H9 (cell line): ENCODE results near the gene CFAP77. TPM values are rescaled to one million over a fixed set of nuclear protein-coding genes. Genes with fewer than 3 reads are reported as not detected.

Experiments used
- DNase-seq: peaks from one replicate; pipeline ENCODE4 v3.0.0-alpha.2; 2017
- H2AFZ ChIP-seq: one replicate; pipeline ENCODE4 v1.6.1; 2013; ENCODE audit warnings: mild to moderate bottlenecking, low read length, control low read depth, moderate library complexity
- H2AK5ac ChIP-seq: 2 replicates; pipeline ENCODE4 v1.6.1; 2013; ENCODE audit warnings: low read length, control low read depth, mixed read lengths; ENCODE audit not compliant: insufficient read length
- H2BK120ac ChIP-seq: one replicate; pipeline ENCODE4 v1.6.1; 2013; ENCODE audit warnings: low read depth, mild to moderate bottlenecking, low read length, control low read depth, inconsistent platforms; ENCODE audit not compliant: poor library complexity, severe bottlenecking
- H2BK12ac ChIP-seq: 2 replicates; pipeline ENCODE4 v1.6.1; 2013; ENCODE audit warnings: low read length, control low read depth, mixed read lengths, low read depth; ENCODE audit not compliant: insufficient read length
- H2BK15ac ChIP-seq: 2 replicates; pipeline ENCODE4 v1.6.1; 2013; ENCODE audit warnings: low read depth, low read length, control low read depth
- H2BK20ac ChIP-seq: one replicate; pipeline ENCODE4 v1.6.1; 2013; ENCODE audit warnings: low read depth, mild to moderate bottlenecking, low read length, control low read depth, inconsistent platforms; ENCODE audit not compliant: poor library complexity, severe bottlenecking
- H2BK5ac ChIP-seq: 2 replicates; pipeline ENCODE4 v1.6.1; 2013; ENCODE audit warnings: low read length, control low read depth, mixed read lengths; ENCODE audit not compliant: insufficient read length
- H3K14ac ChIP-seq: 2 replicates; pipeline ENCODE4 v1.6.1; 2013; ENCODE audit warnings: low read length, control low read depth; ENCODE audit not compliant: insufficient read depth
- H3K18ac ChIP-seq: 2 replicates; pipeline ENCODE4 v1.6.1; 2013; ENCODE audit warnings: low read depth, mild to moderate bottlenecking, mixed read lengths, low read length, control low read depth; ENCODE audit not compliant: insufficient read length
- H3K23ac ChIP-seq: 2 replicates; pipeline ENCODE4 v1.6.1; 2013; ENCODE audit warnings: low read length, control low read depth, mixed read lengths, low read depth; ENCODE audit not compliant: insufficient read length
- H3K23me2 ChIP-seq: 2 replicates; pipeline ENCODE4 v1.6.1; 2013; ENCODE audit warnings: low read depth, mild to moderate bottlenecking, mixed read lengths, low read length, control low read depth; ENCODE audit not compliant: insufficient read length, poor library complexity, severe bottlenecking
- H3K27ac ChIP-seq: 2 replicates; pipeline ENCODE4 v1.5.1; 2013; ENCODE audit warnings: low read length, control low read depth, mixed read lengths, low read depth; ENCODE audit not compliant: insufficient read length
- H3K27me3 ChIP-seq: 2 replicates; pipeline ENCODE4 v1.6.1; 2013; ENCODE audit warnings: low read length, control low read depth, inconsistent platforms; ENCODE audit not compliant: insufficient read depth
- H3K4ac ChIP-seq: 2 replicates; pipeline ENCODE4 v1.6.1; 2013; ENCODE audit warnings: low read depth, mild to moderate bottlenecking, control low read depth, inconsistent platforms, low read length, moderate library complexity
- H3K4me1 ChIP-seq: 2 replicates; pipeline ENCODE4 v1.6.1; 2013; ENCODE audit warnings: low read length, control low read depth, inconsistent platforms; ENCODE audit not compliant: insufficient read depth
- H3K4me2 ChIP-seq: 2 replicates; pipeline ENCODE4 v1.6.1; 2013; ENCODE audit warnings: low read length, control low read depth, mixed read lengths; ENCODE audit not compliant: insufficient read length, insufficient read depth
- H3K56ac ChIP-seq: 2 replicates; pipeline ENCODE4 v1.6.1; 2013; ENCODE audit warnings: low read depth, mild to moderate bottlenecking, mixed read lengths, low read length, control low read depth; ENCODE audit not compliant: insufficient read length
- H3K79me1 ChIP-seq: 2 replicates; pipeline ENCODE4 v1.6.1; 2013; ENCODE audit warnings: low read depth, mild to moderate bottlenecking, moderate library complexity, low read length, control low read depth, inconsistent platforms; ENCODE audit not compliant: insufficient read depth, poor library complexity, severe bottlenecking
- H3K79me2 ChIP-seq: 2 replicates; pipeline ENCODE4 v1.6.1; 2013; ENCODE audit warnings: low read length, control low read depth, inconsistent platforms; ENCODE audit not compliant: insufficient read depth
- H3K9ac ChIP-seq: 2 replicates; pipeline ENCODE4 v1.6.1; 2013; ENCODE audit warnings: low read length, control low read depth, mixed read lengths; ENCODE audit not compliant: insufficient read length; ENCODE audit errors: extremely low read depth
- H3K9me3 ChIP-seq: one replicate; pipeline ENCODE4 v1.6.1; 2013; ENCODE audit warnings: low read depth, low read length, inconsistent platforms; ENCODE audit not compliant: control insufficient read depth
- H3T11ph ChIP-seq: one replicate; pipeline ENCODE4 v1.6.1; 2013; ENCODE audit warnings: mild to moderate bottlenecking, low read length, control low read depth, inconsistent platforms
- H4K20me1 ChIP-seq: one replicate; pipeline ENCODE4 v1.6.1; 2013; ENCODE audit not compliant: control insufficient read depth, insufficient read length, insufficient read depth
- H4K5ac ChIP-seq: 2 replicates; pipeline ENCODE4 v1.6.1; 2013; ENCODE audit warnings: low read depth, mild to moderate bottlenecking, mixed read lengths, low read length, control low read depth; ENCODE audit not compliant: insufficient read length
- H4K8ac ChIP-seq: replicated peaks from 2 replicates; pipeline ENCODE4 v1.6.1; 2013; ENCODE audit warnings: low read length, control low read depth, mixed read lengths, low read depth; ENCODE audit not compliant: insufficient read length
- H4K91ac ChIP-seq: 2 replicates; pipeline ENCODE4 v1.6.1; 2013; ENCODE audit warnings: low read depth, mild to moderate bottlenecking, moderate library complexity, mixed read lengths, low read length, control low read depth; ENCODE audit not compliant: insufficient read length
- H3K27ac Mint-ChIP-seq, 3 experiments: 2 replicates in 2 of 3; 3 replicates in 1 of 3; pipeline ENCODE4 v1.8.0; 2020 to 2021; ENCODE audit warnings: mixed read lengths in 3 of 3, mild to moderate bottlenecking in 1 of 3, moderate library complexity in 1 of 3
- H3K27me3 Mint-ChIP-seq: 2 replicates; pipeline ENCODE4 v1.8.0; 2021; ENCODE audit warnings: low read depth, mild to moderate bottlenecking, moderate library complexity, mixed read lengths
- H3K36me3 Mint-ChIP-seq, 3 experiments: 2 replicates in 2 of 3; 3 replicates in 1 of 3; pipeline ENCODE4 v1.8.0; 2020 to 2021; ENCODE audit warnings: low read depth in 3 of 3, mixed read lengths in 3 of 3; ENCODE audit not compliant: insufficient read depth in 1 of 3
- H3K4me1 Mint-ChIP-seq, 2 experiments: 2 replicates each; pipeline ENCODE4 v1.8.0; 2020; ENCODE audit warnings: mixed read lengths in 2 of 2
- H3K4me3 Mint-ChIP-seq, 2 experiments: 2 replicates in 1 of 2; 3 replicates in 1 of 2; pipeline ENCODE4 v1.8.0; 2020 to 2021; ENCODE audit warnings: mild to moderate bottlenecking in 2 of 2, mixed read lengths in 2 of 2, moderate library complexity in 1 of 2
- H3K9me3 Mint-ChIP-seq, 2 experiments: 2 replicates in 1 of 2; 3 replicates in 1 of 2; pipeline ENCODE4 v1.8.0; 2020; ENCODE audit warnings: mild to moderate bottlenecking in 2 of 2, mixed read lengths in 2 of 2, moderate library complexity in 1 of 2
- CTCF ChIP-seq: fragments of 200-600 bp; sonication (generic); conservative IDR thresholded peaks from 3 replicates; pipeline ENCODE4 v1.8.0; 2021; ENCODE audit warnings: antibody characterized with exemption, mild to moderate bottlenecking
- WGBS: extraction: QIAGEN DNeasy Blood & Tissue Kit; methylation state at CpG from one replicate; pipeline ENCODE4 v1.1.7; 2013; ENCODE audit warnings: missing lambda C conversion rate, low lambda C conversion rate, mixed read lengths; ENCODE audit not compliant: insufficient read length; ENCODE audit errors: extremely low coverage; 5-methylcytosine and 5-hydroxymethylcytosine counted together
- total RNA-seq: library from RNA; stranded (reverse); gene quantifications from 2 replicates; pipeline ENCODE4 v1.2.1, GENCODE V29; 2021

CFAP77 gene
- total RNA-seq, 1 experiment from 2014 or later = 0.72 TPM

GRCh38 chr9:132602207-132602606 lies 192.2 kb downstream of the CFAP77 start:
- Histone ChIP-seq H3K23me2 (no peaks in the 10 kb centered on the region), H4K20me1 (no peaks in the 10 kb centered on the region), H3K4me1 (no peaks in the 10 kb centered on the region), H3K18ac (no peak overlapping the region), H3K14ac (no peak overlapping the region), H2BK12ac (no peak overlapping the region), H3K79me1 (no peaks in the 10 kb centered on the region), H3K27me3 (no peaks in the 10 kb centered on the region), H3K79me2 (no peaks in the 10 kb centered on the region), H3K56ac (no peak overlapping the region), H3K9ac (no peak overlapping the region), H4K8ac (no peak overlapping the region), H4K91ac (no peak overlapping the region), H2BK5ac (no peak overlapping the region), H3T11ph (no peak overlapping the region), H3K4ac (no peak overlapping the region), H2BK20ac (no peak overlapping the region), H4K5ac (no peak overlapping the region), H3K27ac (no peak overlapping the region), H3K9me3 (no peaks in the 10 kb centered on the region), H2AK5ac (no peak overlapping the region), H2BK15ac (no peak overlapping the region), H3K4me2 (no peak overlapping the region), H3K23ac (no peak overlapping the region), H2BK120ac (no peak overlapping the region), H2AFZ (no peak overlapping the region)
- Mint-ChIP-seq H3K27ac (peak overlapping the region in 1 of 3 experiments; percentile 55; a peak in 1 of 7 replicates), H3K36me3 (peaks cover 5 to 44% (median 16%) of the 10 kb centered on the region in 3 experiments; a peak in 6 of 7 replicates), H3K9me3 (no peaks in the 10 kb centered on the region), H3K27me3 (no peaks in the 10 kb centered on the region), H3K4me1 (peaks cover 19 to 32% of the 10 kb centered on the region in 2 experiments), H3K4me3 (no peak overlapping the region)
- no CpG with 5 or more reads among the region's 3 CpGs for WGBS
- no peak for TF ChIP-seq CTCF
- no peak for DNase-seq
